GM23248 (cell line): Measurements from ENCODE around the gene HSPD1.

Source experiments
- EZH2 ChIP-seq: fragments of 200-600 bp; sonication (generic); IDR thresholded peaks from 2 replicates; pipeline ENCODE4 v1.6.1; 2018; ENCODE audit warnings: antibody characterized with exemption, mild to moderate bottlenecking; ENCODE audit not compliant: insufficient read depth, poor library complexity, severe bottlenecking
- EZH2phosphoT487 ChIP-seq: fragments of 200-600 bp; sonication (generic); IDR thresholded peaks from 2 replicates; pipeline ENCODE4 v1.6.1; 2018; ENCODE audit warnings: antibody characterized with exemption, moderate library complexity, mild to moderate bottlenecking, low read depth; ENCODE audit not compliant: insufficient read depth

- TF ChIP-seq EZH2phosphoT487 (no peak), EZH2 (no peak)
Observed at GRCh38 chr2:197513915-197514314, 14.3 kb upstream of the HSPD1 start.
